CD4-positive, alpha-beta T cell (primary cell): Measurements from ENCODE around the gene ASL. TPM values are rescaled to one million over a fixed set of nuclear protein-coding genes. Genes with fewer than 3 reads are reported as not detected.
A peak's percentile ranks its signal among the peaks of the same experiment; 100 is the strongest.
"Not testable (repeated sequence)": the region's sequence is repeated elsewhere in the genome, so short reads cannot be mapped to it uniquely, and the experiment has no call there.

Experiments used
- ATAC-seq: fragments of 200-7000 bp; cut with Tn5 transposase; one replicate; pipeline ENCODE4 v1.10.0; 2022; ENCODE audit warnings: mild to moderate bottlenecking; ENCODE audit not compliant: poor library complexity
- CTCF ChIA-PET: fragments of 350-600 bp; sonication (Branson Sonifier 250); formaldehyde crosslinking; loops from one replicate; lab custom pipeline; 2021; ENCODE audit warnings: antibody characterized with exemption, inconsistent platforms; lab: Charles Lee
- POLR2A ChIA-PET: fragments of 350-600 bp; sonication (Branson Sonifier 250); formaldehyde crosslinking; loops from one replicate; lab custom pipeline; 2021; ENCODE audit warnings: antibody characterized with exemption, inconsistent platforms; lab: Charles Lee
- DNase-seq, 14 experiments: peaks; one replicate each; pipeline ENCODE4 v3.0.0-alpha.2; 2013 to 2020; ENCODE audit warnings: mixed read lengths in 2 of 14
- H3K27ac ChIP-seq, 2 donors: one replicate each; pipeline versions ENCODE4 v1.5.1 to v1.7.0; 2013; ENCODE audit warnings: low read length in 2 of 2, low read depth in 1 of 2, mild to moderate bottlenecking in 1 of 2
- H3K27me3 ChIP-seq, 2 experiments: 1 replicate in 1 of 2; 2 replicates in 1 of 2; pipeline versions ENCODE4 v1.6.1 to v1.7.0; 2013; ENCODE audit warnings: low read length in 2 of 2, control low read depth in 1 of 2, mild to moderate bottlenecking in 1 of 2, moderate library complexity in 1 of 2; ENCODE audit not compliant: insufficient read depth in 2 of 2, control insufficient read depth in 1 of 2
- H3K36me3 ChIP-seq: one replicate; pipeline ENCODE4 v1.6.1; 2013; ENCODE audit warnings: low read length, control low read depth; ENCODE audit not compliant: insufficient read depth
- H3K4me1 ChIP-seq: one replicate; pipeline ENCODE4 v1.6.1; 2013; ENCODE audit warnings: low read length, control low read depth; ENCODE audit not compliant: insufficient read depth
- H3K4me3 ChIP-seq: one replicate; pipeline ENCODE4 v1.5.1; 2013; ENCODE audit warnings: mild to moderate bottlenecking, low read length, moderate library complexity
- H3K9me3 ChIP-seq, 2 experiments: 1 replicate in 1 of 2; 2 replicates in 1 of 2; pipeline versions ENCODE4 v1.6.1 to v1.7.0; 2013; ENCODE audit warnings: low read length in 2 of 2, mild to moderate bottlenecking in 2 of 2, control low read depth in 1 of 2, moderate library complexity in 1 of 2; ENCODE audit not compliant: control insufficient read depth in 1 of 2, insufficient read depth in 1 of 2
- H3K27ac Mint-ChIP-seq: one replicate; pipeline ENCODE4 v1.8.0; 2020; ENCODE audit warnings: mixed read lengths
- H3K27me3 Mint-ChIP-seq: one replicate; pipeline ENCODE4 v1.8.0; 2021; ENCODE audit warnings: mixed read lengths
- H3K36me3 Mint-ChIP-seq: one replicate; pipeline ENCODE4 v1.8.0; 2021; ENCODE audit warnings: low read depth, mixed read lengths
- H3K4me1 Mint-ChIP-seq: one replicate; pipeline ENCODE4 v1.8.0; 2021; ENCODE audit warnings: low read depth, mixed read lengths
- H3K4me3 Mint-ChIP-seq: one replicate; pipeline ENCODE4 v1.8.0; 2020; ENCODE audit warnings: mild to moderate bottlenecking, mixed read lengths
- H3K9me3 Mint-ChIP-seq: one replicate; pipeline ENCODE4 v1.8.0; 2020; ENCODE audit warnings: mixed read lengths
- CTCF ChIP-seq: fragments of 200-600 bp; IDR thresholded peaks from one replicate; pipeline ENCODE4 v1.8.0; 2022; ENCODE audit warnings: antibody characterized with exemption, mild to moderate bottlenecking
- intact Hi-C, 2 experiments: fragments of 100-400 bp; cut with DNase I in 1 of 2; cut with micrococcal nuclease in 1 of 2; formaldehyde crosslinking; loops; one replicate each; pipeline versions ENCODE4 v1.15.1 to v1.9.0; 2023 to 2025; cut with DNase I, micrococcal nuclease
- total RNA-seq, 174 experiments: library from RNA in 2 of 174; stranded (reverse) in 2 of 174; gene quantifications; one replicate each; pipeline ENCODE4 v1.2.3 and lab custom pipeline; 2021 to 2026

ASL gene
- total RNA-seq, 2 experiments from 2014 or later: 11.2 to 12.3 TPM

GRCh38 chr7:66125052-66125694 lies 49.6 kb downstream of the ASL start:
- POLR2A ChIA-PET: interaction anchor here (0.9 kb wide), 1 partner anchor 11 kb away, joined by 6 read pairs; the partner anchor contains the start of gene CRCP
- H3K27me3 Mint-ChIP-seq: no peaks in the 10 kb centered on the region
- peaks cover 55% of the 10 kb centered on the region for H3K4me1 Mint-ChIP-seq
- H3K27me3 ChIP-seq: no peaks in the 10 kb centered on the region
- ATAC-seq: peak; percentile 46
- intact Hi-C loops: no loop called here
- no peaks in the 10 kb centered on the region for H3K9me3 ChIP-seq
- CTCF ChIA-PET: interaction anchor here (0.5 kb wide), 1 partner anchor 255 kb away, joined by 3 read pairs; no protein-coding TSS in a partner anchor
- H3K27ac Mint-ChIP-seq: peak overlapping the region; percentile 59
- H3K4me3 ChIP-seq: no peak overlapping the region
- DNase-seq: peak in 1 of 14 experiments; percentile 28
- H3K4me3 Mint-ChIP-seq: no peak overlapping the region
- H3K36me3 Mint-ChIP-seq: peaks cover 16% of the 10 kb centered on the region
- no peak for TF ChIP-seq CTCF
- H3K4me1 ChIP-seq: peaks cover 2% of the 10 kb centered on the region
- peak overlapping the region in 1 of 2 donors; percentile 4 for H3K27ac ChIP-seq
- H3K36me3 ChIP-seq: peaks cover 7% of the 10 kb centered on the region
- no peaks in the 10 kb centered on the region for H3K9me3 Mint-ChIP-seq

- Mint-ChIP-seq H3K36me3 (peaks cover 21% of the 10 kb centered on the region), H3K27ac (peak overlapping the region; percentile 59), H3K4me1 (peaks cover 51% of the 10 kb centered on the region)
- H3K27me3 Mint-ChIP-seq, H3K4me3 Mint-ChIP-seq, H3K9me3 ChIP-seq, H3K4me3 ChIP-seq, H3K9me3 Mint-ChIP-seq, H3K27me3 ChIP-seq, intact Hi-C loops, H3K4me1 ChIP-seq, ATAC-seq, CTCF ChIA-PET: not testable (repeated sequence)
- H3K36me3 ChIP-seq: peaks cover 10% of the 10 kb centered on the region
- DNase-seq: peak in 1 of 14 experiments; percentile 44
- POLR2A ChIA-PET: interaction anchor here (0.9 kb wide), 1 partner anchor 11 kb away, joined by 6 read pairs; the partner anchor contains the start of gene CRCP
- peak overlapping the region in 1 of 2 donors; percentile 4 for H3K27ac ChIP-seq
These were observed 50.2 kb downstream of the ASL start for GRCh38 chr7:66125781-66126352.

- ATAC-seq, H3K27ac ChIP-seq, H3K4me3 ChIP-seq, H3K4me1 ChIP-seq, H3K27me3 Mint-ChIP-seq, H3K9me3 ChIP-seq, CTCF ChIA-PET, H3K27me3 ChIP-seq, H3K4me3 Mint-ChIP-seq, H3K9me3 Mint-ChIP-seq, DNase-seq, intact Hi-C loops, POLR2A ChIA-PET, H3K27ac Mint-ChIP-seq: not testable (repeated sequence)
- Mint-ChIP-seq H3K36me3 (peaks cover 34% of the 10 kb centered on the region), H3K4me1 (peaks cover 44% of the 10 kb centered on the region)
- peaks cover 15% of the 10 kb centered on the region for H3K36me3 ChIP-seq
These were observed 51.6 kb downstream of the ASL start for GRCh38 chr7:66127172-66127571.

- no peak for ATAC-seq
- Histone ChIP-seq H3K27ac (no peak overlapping the region), H3K4me1 (no peaks in the 10 kb centered on the region), H3K9me3 (no peaks in the 10 kb centered on the region), H3K27me3 (no peaks in the 10 kb centered on the region), H3K4me3 (no peak overlapping the region), H3K36me3 (peaks cover 72% of the 10 kb centered on the region)
- intact Hi-C loops: no loop called here
- Mint-ChIP-seq H3K27ac (no peak overlapping the region), H3K4me3 (no peak overlapping the region), H3K36me3 (peaks cover 94% of the 10 kb centered on the region), H3K27me3 (no peaks in the 10 kb centered on the region), H3K9me3 (no peaks in the 10 kb centered on the region), H3K4me1 (no peaks in the 10 kb centered on the region)
- DNase-seq: no peak
- CTCF ChIA-PET: no interaction called here
- POLR2A ChIA-PET: no interaction called here
- TF ChIP-seq CTCF: no peak
These were observed 63.6 kb downstream of the ASL start for GRCh38 chr7:66138994-66139752.
